AG10803 (cell line): ENCODE results near the gene GPHN.
"Not testable (repeated sequence)": the region's sequence is repeated elsewhere in the genome, so short reads cannot be mapped to it uniquely, and the experiment has no call there.

Source experiments
- DNase-seq: peaks from one replicate; pipeline ENCODE4 v3.0.0; 2010; ENCODE audit warnings: low read depth
- H3K4me3 ChIP-seq: 2 replicates; pipeline ENCODE4 v1.5.1; 2011; ENCODE audit warnings: mild to moderate bottlenecking, low read length, control low read depth
- CTCF ChIP-seq: conservative IDR thresholded peaks from 2 replicates; pipeline ENCODE4 v1.5.1; 2011; ENCODE audit warnings: mild to moderate bottlenecking, low read length, control low read depth, inconsistent platforms

GPHN gene

GRCh38 chr14:66501592-66501991 lies 6.4 kb upstream of the GPHN start:
- TF ChIP-seq CTCF: no peak
- no peak overlapping the region for H3K4me3 ChIP-seq
- DNase-seq: no peak

- not testable (repeated sequence) for H3K4me3 ChIP-seq, DNase-seq
These were observed 5.1 kb upstream of the GPHN start for GRCh38 chr14:66502836-66503235.

- peak; percentile 13 for DNase-seq
- no peak overlapping the region for H3K4me3 ChIP-seq
- TF ChIP-seq CTCF: no peak
These were observed 4.4 kb upstream of the GPHN start for GRCh38 chr14:66503532-66503931.

- TF ChIP-seq CTCF: no peak
- peak overlapping the region; percentile 89 for H3K4me3 ChIP-seq
- no peak for DNase-seq
These were observed 696 bp upstream of the GPHN start for GRCh38 chr14:66507181-66507721.

- TF ChIP-seq CTCF: no peak
- peak overlapping the region; percentile 89 for H3K4me3 ChIP-seq
- DNase-seq: no peak
These were observed 549 bp downstream of the GPHN start for GRCh38 chr14:66508547-66508845.

GRCh38 chr14:66508846-66509621 lies 1.1 kb downstream of the GPHN start:
- peak overlapping the region; percentile 89 for H3K4me3 ChIP-seq
- no peak for TF ChIP-seq CTCF
- peak; percentile 20 for DNase-seq

GRCh38 chr14:66509874-66510273 lies 1.9 kb downstream of the GPHN start:
- peak overlapping the region; percentile 89 for H3K4me3 ChIP-seq
- no peak for TF ChIP-seq CTCF
- no peak for DNase-seq

- no peak overlapping the region for H3K4me3 ChIP-seq
- DNase-seq: no peak
- no peak for TF ChIP-seq CTCF
These were observed 3.9 kb downstream of the GPHN start for GRCh38 chr14:66511849-66512248.
